GM12891 (cell line): ENCODE measurements around the gene ANO2.

Experiments used
- POLR2A ChIP-seq: IDR thresholded peaks from 2 replicates; pipeline ENCODE4 v1.6.1; 2011; ENCODE audit warnings: low read depth, low read length, control low read depth
- POLR2AphosphoS5 ChIP-seq: IDR thresholded peaks from 2 replicates; pipeline ENCODE4 v1.6.1; 2011; ENCODE audit warnings: low read depth, low read length, control low read depth
- POU2F2 ChIP-seq: IDR thresholded peaks from 2 replicates; pipeline ENCODE4 v1.6.1; 2011; ENCODE audit warnings: low read depth, mild to moderate bottlenecking, control low read depth, low read length, moderate library complexity
- SPI1 ChIP-seq: IDR thresholded peaks from 2 replicates; pipeline ENCODE4 v1.6.1; 2011; ENCODE audit warnings: low read depth, low read length, control low read depth
- TAF1 ChIP-seq: IDR thresholded peaks from 2 replicates; pipeline ENCODE4 v1.6.1; 2011; ENCODE audit warnings: low read depth, low read length, control low read depth

DNA sequence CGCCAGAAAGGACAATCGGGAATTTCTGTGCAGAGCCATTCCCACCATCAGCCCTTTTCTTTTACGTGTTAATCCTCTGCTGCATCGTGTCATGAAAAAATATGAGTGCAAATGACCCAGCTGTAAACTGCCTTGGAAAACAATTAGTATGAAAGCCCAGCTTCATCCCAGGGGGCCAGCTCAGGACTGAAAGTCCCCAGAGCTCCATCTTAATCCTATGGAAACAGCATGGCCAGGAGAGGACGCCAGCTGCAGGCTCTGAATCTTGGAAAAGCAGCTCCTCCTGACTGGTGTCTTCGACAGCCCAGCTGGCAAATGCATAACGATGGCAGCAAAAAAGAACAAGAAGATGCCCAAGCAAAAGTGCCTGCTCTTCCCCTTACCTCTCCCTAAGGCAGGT is 321.6 kb downstream of the ANO2 start:
- TF ChIP-seq POLR2A: no peak
- no peak for TF ChIP-seq TAF1
- TF ChIP-seq POLR2AphosphoS5: no peak
- no peak for TF ChIP-seq SPI1
- no peak for TF ChIP-seq POU2F2
